DND-41 (cell line): Measurements from ENCODE around the gene SPOPL.
A peak's percentile ranks its signal among the peaks of the same experiment; 100 is the strongest.

Experiments used
- ATAC-seq: fragments of 200-7000 bp; cut with Tn5 transposase; 3 replicates; pipeline ENCODE4 v1.9.1; 2021; ENCODE audit warnings: low read depth; ENCODE audit not compliant: insufficient read depth
- DNase-seq: peaks from one replicate; pipeline ENCODE4 v3.0.0-alpha.2; 2020
- H2AFZ ChIP-seq: 2 replicates; pipeline ENCODE4 v1.6.0; 2012; ENCODE audit warnings: low read depth, low read length
- H3K27ac ChIP-seq: 2 replicates; pipeline ENCODE4 v1.5.1; 2012; ENCODE audit warnings: low read length, inconsistent platforms
- H3K27me3 ChIP-seq: fragments of 200-600 bp; sonication (generic); 2 replicates; pipeline ENCODE4 v1.6.0; 2012; ENCODE audit warnings: low read length, mild to moderate bottlenecking, inconsistent platforms; ENCODE audit not compliant: insufficient read depth, poor library complexity
- H3K36me3 ChIP-seq: 2 replicates; pipeline ENCODE4 v1.5.1; 2012; ENCODE audit warnings: low read length, inconsistent platforms; ENCODE audit not compliant: insufficient read depth
- H3K4me1 ChIP-seq: 2 replicates; pipeline ENCODE4 v1.5.1; 2012; ENCODE audit warnings: mild to moderate bottlenecking, low read length; ENCODE audit not compliant: insufficient read depth
- H3K4me2 ChIP-seq: 2 replicates; pipeline ENCODE4 v1.6.0; 2012; ENCODE audit warnings: mild to moderate bottlenecking, moderate library complexity, low read length, inconsistent platforms; ENCODE audit not compliant: insufficient read depth
- H3K4me3 ChIP-seq, 2 experiments: fragments of 200-600 bp in 1 of 2; shearing (Covaris generic) in 1 of 2; 2 replicates each; pipeline ENCODE4 v1.5.1; 2012 to 2016; ENCODE audit warnings: inconsistent platforms in 2 of 2, low read length in 2 of 2, mild to moderate bottlenecking in 2 of 2, low read depth in 1 of 2, moderate library complexity in 1 of 2
- H3K79me2 ChIP-seq: 2 replicates; pipeline ENCODE4 v1.6.0; 2012; ENCODE audit warnings: low read length, inconsistent platforms; ENCODE audit not compliant: insufficient read depth
- H3K9ac ChIP-seq: 2 replicates; pipeline ENCODE4 v1.6.0; 2012; ENCODE audit warnings: low read depth, mild to moderate bottlenecking, inconsistent platforms, low read length, moderate library complexity
- H3K9me3 ChIP-seq: 2 replicates; pipeline ENCODE4 v1.5.1; 2012; ENCODE audit warnings: low read length, moderate library complexity, mild to moderate bottlenecking, inconsistent platforms; ENCODE audit not compliant: insufficient read depth, severe bottlenecking
- H4K20me1 ChIP-seq: 2 replicates; pipeline ENCODE4 v1.6.0; 2012; ENCODE audit warnings: low read length; ENCODE audit not compliant: insufficient read depth
- CTCF ChIP-seq: IDR thresholded peaks from 2 replicates; pipeline ENCODE4 v1.5.1; 2012; ENCODE audit warnings: borderline replicate concordance, low read length, moderate library complexity, mild to moderate bottlenecking; ENCODE audit not compliant: poor library complexity, severe bottlenecking; ENCODE audit errors: extremely low read depth
- EZH2 ChIP-seq: IDR thresholded peaks from 3 replicates; pipeline ENCODE4 v1.6.1; 2012; ENCODE audit warnings: borderline replicate concordance, low read depth, mild to moderate bottlenecking, moderate library complexity, low read length, inconsistent platforms; ENCODE audit not compliant: severe bottlenecking

Gene SPOPL

GRCh38 chr2:138515092-138515491, 13.5 kb downstream of the SPOPL start:
- H3K4me1 ChIP-seq: no peaks in the 10 kb centered on the region
- H3K36me3 ChIP-seq: no peaks in the 10 kb centered on the region
- peaks cover 4% of the 10 kb centered on the region for H3K27me3 ChIP-seq
- H3K27ac ChIP-seq: no peak overlapping the region
- H3K4me3 ChIP-seq: no peak overlapping the region
- H4K20me1 ChIP-seq: no peaks in the 10 kb centered on the region
- H3K79me2 ChIP-seq: no peaks in the 10 kb centered on the region
- no peak overlapping the region for H3K4me2 ChIP-seq
- no peak for ATAC-seq
- no peaks in the 10 kb centered on the region for H3K9me3 ChIP-seq
- no peak overlapping the region for H3K9ac ChIP-seq
- DNase-seq: no peak
- H2AFZ ChIP-seq: no peak overlapping the region
- TF ChIP-seq CTCF (no peak), EZH2 (no peak)

- ATAC-seq (peak; percentile 82; the same call in 2 of the 3 replicates), DNase-seq (no peak)
- Histone ChIP-seq H3K27ac (no peak overlapping the region), H3K79me2 (no peaks in the 10 kb centered on the region), H3K4me3 (no peak overlapping the region), H3K36me3 (no peaks in the 10 kb centered on the region), H3K9ac (no peak overlapping the region), H3K27me3 (peaks cover 4% of the 10 kb centered on the region), H2AFZ (no peak overlapping the region), H3K4me1 (no peaks in the 10 kb centered on the region), H3K9me3 (no peaks in the 10 kb centered on the region), H3K4me2 (no peak overlapping the region), H4K20me1 (no peaks in the 10 kb centered on the region)
- TF ChIP-seq EZH2: no peak
- no peak for TF ChIP-seq CTCF
Observed at GRCh38 chr2:138516030-138516704, 14.6 kb downstream of the SPOPL start.

GRCh38 chr2:138518860-138519259, 17.3 kb downstream of the SPOPL start:
- no peak for ATAC-seq
- H3K36me3 ChIP-seq: no peaks in the 10 kb centered on the region
- no peak overlapping the region for H3K4me2 ChIP-seq
- no peaks in the 10 kb centered on the region for H4K20me1 ChIP-seq
- no peaks in the 10 kb centered on the region for H3K4me1 ChIP-seq
- no peak for DNase-seq
- peaks cover 4% of the 10 kb centered on the region for H3K27me3 ChIP-seq
- H3K27ac ChIP-seq: no peak overlapping the region
- TF ChIP-seq CTCF (no peak), EZH2 (no peak)
- H2AFZ ChIP-seq: no peak overlapping the region
- H3K4me3 ChIP-seq: no peak overlapping the region
- no peaks in the 10 kb centered on the region for H3K9me3 ChIP-seq
- H3K79me2 ChIP-seq: no peaks in the 10 kb centered on the region
- no peak overlapping the region for H3K9ac ChIP-seq

GRCh38 chr2:138521821-138522220, 20.3 kb downstream of the SPOPL start:
- TF ChIP-seq CTCF: no peak
- no peak for TF ChIP-seq EZH2
- DNase-seq (no peak), ATAC-seq (no peak)
- no peaks in the 10 kb centered on the region for H3K36me3 ChIP-seq
- H3K4me3 ChIP-seq: no peak overlapping the region
- no peak overlapping the region for H3K27ac ChIP-seq
- no peak overlapping the region for H3K4me2 ChIP-seq
- H3K79me2 ChIP-seq: no peaks in the 10 kb centered on the region
- no peak overlapping the region for H2AFZ ChIP-seq
- H3K4me1 ChIP-seq: no peaks in the 10 kb centered on the region
- H4K20me1 ChIP-seq: no peaks in the 10 kb centered on the region
- no peaks in the 10 kb centered on the region for H3K9me3 ChIP-seq
- no peaks in the 10 kb centered on the region for H3K27me3 ChIP-seq
- H3K9ac ChIP-seq: no peak overlapping the region
